Muscle of back (tissue), 11 donors: ENCODE measurements around the gene BAIAP2L1. TPM values are rescaled to one million over a fixed set of nuclear protein-coding genes. Genes with fewer than 3 reads are reported as not detected.
"Not testable (repeated sequence)": the region's sequence is repeated elsewhere in the genome, so short reads cannot be mapped to it uniquely, and the experiment has no call there.

Experiments used
- DNase-seq, 3 donors: peaks; one replicate each; pipeline versions ENCODE4 v3.0.0 to v3.0.0-alpha.2; 2013
- polyA plus RNA-seq, 10 donors: library from polyadenylated mRNA; unstranded; fragments of 120-200 nt; gene quantifications; one replicate each; pipeline ENCODE4 v1.2.1, GENCODE V29; 2013; ENCODE audit not compliant: insufficient read length in 10 of 10

Gene BAIAP2L1
- polyA plus RNA-seq, 10 donors, result 3.7 to 7.8 (median 6.0) TPM

DNA sequence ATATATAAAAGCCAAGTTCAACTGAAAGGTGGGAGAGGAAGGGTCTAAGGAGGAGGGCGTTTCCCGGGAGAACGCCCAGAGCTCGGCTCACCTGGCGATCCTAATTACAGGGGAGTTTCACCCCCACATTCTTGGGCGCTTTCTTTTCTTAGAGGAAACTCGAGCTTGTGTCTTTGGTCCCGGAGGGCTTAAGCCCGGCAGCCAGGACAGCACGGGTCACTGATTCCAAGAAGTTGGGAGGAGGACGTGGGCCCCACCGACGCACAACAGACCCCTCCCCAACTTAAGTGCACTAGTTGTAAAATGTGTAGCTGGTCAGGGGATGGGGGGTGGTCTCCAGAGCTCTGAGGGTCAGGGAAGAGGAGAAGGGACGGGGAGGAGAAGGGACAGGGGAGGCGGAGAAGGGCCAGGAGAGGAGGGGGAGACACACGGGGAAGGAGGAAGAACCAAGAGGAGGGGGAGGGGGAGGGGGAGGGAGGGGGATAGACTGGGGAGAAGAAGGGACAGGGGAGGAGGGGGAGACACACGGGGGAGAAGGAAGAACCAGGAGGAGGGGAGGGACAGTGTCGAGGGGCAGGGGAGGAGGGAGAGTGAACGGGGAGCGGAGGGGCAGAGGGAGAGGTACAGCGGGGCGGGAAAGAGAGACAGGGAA lies 874 bp downstream of the BAIAP2L1 start:
- peak in 1 of 3 donors; percentile 17 for DNase-seq

DNA sequence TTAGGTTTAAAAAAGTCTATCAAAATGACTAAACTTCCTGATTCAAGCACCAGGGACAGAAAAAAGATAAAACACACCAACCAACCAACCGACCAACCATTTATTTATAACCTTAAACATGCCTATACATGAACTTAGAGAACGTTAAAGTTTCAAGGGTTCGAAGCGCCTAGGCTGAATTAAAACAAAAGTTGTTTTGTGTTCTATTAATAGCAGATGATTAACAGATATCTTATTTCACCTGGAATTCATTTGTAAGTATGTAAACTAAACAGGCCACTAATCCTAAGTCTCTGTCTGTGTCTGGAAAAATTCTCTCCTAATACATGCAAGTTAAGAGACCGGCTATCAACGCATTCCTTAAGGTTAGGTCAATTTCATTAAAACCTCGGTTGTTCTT lies 1.4 kb downstream of the BAIAP2L1 start:
- DNase-seq, result peak in 1 of 3 donors; percentile 8

GRCh38 chr7:98398567-98399372 lies 2.1 kb downstream of the BAIAP2L1 start:
- DNase-seq, result peak in 1 of 3 donors; percentile 8

GRCh38 chr7:98396768-98397167 lies 4.1 kb downstream of the BAIAP2L1 start:
- DNase-seq, result no peak

- no peak for DNase-seq
Observed at GRCh38 chr7:98395951-98396350, 4.9 kb downstream of the BAIAP2L1 start.

GRCh38 chr7:98395481-98395880 lies 5.4 kb downstream of the BAIAP2L1 start:
- DNase-seq, result no peak

DNA sequence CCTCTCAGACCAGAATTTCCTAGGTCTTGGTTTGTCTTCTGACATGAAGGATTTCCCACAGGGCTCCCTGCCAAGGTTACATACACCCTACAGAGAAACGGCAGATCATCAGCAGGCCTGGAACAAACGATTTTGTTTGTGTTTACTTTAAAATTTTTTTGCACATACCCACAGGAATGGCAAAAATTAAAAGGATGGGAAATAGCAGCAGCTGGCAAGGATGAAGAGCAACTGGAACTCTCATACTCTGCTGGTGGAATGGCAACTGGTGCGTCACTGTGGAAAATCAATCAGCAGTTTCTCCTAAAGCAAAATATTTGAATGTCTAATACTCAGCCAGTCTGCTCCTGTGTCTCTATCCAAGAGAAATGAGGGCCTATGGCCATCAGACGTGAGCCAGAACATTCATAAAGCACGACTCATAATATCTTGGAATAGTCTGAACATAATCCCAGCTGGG lies 6.5 kb downstream of the BAIAP2L1 start:
- peak; percentile 22 to 65 (median 44) for DNase-seq

DNA sequence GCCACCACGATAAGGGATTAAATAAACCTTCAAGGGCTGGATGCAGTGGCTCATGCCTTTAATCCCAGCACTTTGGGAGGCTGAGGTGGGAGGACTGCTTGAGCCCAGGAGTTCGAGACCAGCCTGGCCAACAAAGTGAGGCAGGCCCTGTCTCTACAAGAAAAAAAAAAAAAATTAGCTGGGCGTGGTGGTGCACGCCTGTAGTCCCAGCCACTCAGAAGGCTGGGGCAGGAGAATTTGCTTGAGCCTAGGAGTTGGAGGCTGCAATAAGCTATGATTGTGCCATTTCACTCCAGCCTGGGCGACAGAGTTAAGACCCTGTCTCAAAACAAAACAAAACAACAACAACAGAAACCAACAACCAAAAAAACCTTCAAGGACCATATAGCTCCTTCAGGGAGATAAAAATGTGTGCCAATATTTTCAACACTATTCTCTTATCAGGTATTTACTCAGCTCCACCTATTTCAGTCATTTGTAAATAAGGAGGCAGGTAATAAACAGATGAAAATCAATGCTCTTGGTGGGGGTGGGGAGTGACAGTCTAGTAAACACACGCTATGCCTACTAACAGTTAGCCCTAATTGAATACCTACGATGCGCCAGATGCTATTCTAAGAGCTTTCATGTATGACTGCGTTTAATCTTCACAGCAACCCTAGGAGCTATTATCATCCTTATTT lies 13.2 kb downstream of the BAIAP2L1 start:
- no peak for DNase-seq

DNA sequence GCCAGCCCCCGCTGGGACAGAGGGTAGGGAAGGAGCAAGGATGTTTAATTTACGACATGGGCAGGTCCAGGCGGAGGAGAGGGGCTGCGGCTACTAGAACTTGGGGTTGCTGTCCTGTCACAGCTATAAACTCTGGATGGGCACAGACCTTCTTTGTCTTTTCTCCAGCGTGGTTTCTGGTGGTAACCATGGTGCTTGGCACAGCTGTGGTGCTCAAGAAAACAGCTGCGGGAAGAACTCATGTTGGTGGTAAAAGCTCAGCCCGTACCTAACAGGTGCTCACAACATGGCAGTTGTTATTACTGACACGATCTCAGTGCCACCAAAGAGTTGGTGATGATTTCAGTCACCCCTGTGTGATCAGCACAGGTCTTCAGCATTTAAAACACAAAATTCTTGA lies 13.8 kb downstream of the BAIAP2L1 start:
- DNase-seq, result peak in 1 of 3 donors; percentile 37

GRCh38 chr7:98385532-98385931 lies 15.4 kb downstream of the BAIAP2L1 start:
- DNase-seq, result not testable (repeated sequence)

DNA sequence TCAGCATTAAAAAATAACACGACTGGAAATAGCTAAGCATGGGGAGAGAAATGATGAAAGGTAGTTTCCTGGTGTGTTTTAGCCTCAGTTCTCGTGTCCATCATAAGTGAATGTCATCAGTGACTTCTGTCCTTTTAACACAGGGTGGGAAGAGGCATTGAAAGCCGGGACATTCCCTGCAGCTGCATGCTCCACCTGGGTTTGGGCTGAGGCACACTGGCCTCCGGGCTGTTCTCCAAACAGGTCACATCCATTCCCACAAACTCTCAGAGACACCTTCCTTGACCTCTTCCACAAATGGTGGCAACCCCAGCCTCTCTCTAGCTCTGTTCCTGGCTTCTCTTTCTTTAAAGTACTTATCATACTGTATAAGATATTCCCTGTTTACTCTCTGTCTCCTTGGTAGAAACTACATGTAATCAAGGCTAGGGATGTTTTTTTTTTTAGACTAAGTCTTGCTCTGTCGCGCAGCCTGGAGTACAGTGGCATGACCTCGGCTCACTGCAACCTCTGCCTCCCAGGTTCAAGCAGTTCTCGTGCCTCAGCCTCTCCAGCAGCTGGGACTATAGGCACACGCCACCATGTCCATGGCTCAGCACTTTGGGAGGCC lies 22.6 kb downstream of the BAIAP2L1 start:
- DNase-seq, result no peak

GRCh38 chr7:98376711-98377110 lies 24.2 kb downstream of the BAIAP2L1 start:
- DNase-seq, result no peak

DNA sequence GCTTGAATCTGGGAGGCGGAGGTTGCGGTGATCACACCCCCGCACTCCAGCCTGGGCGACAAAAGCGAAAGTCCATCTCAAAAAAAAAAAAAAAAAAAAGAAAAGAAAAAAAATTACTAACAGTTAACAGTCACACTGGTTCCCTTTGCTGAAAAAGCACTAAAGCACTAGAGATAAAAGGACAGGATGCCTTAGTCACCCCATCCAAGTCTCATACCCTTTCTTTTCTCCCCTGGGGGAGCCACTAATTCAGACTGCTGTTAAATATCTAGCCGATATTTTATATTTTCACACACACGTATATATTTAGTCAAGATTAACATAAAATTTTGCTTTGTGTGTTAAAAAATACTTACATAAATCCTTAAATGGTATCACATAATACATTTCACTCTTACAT lies 25.2 kb downstream of the BAIAP2L1 start:
- DNase-seq, result no peak

GRCh38 chr7:98374285-98374680 lies 26.6 kb downstream of the BAIAP2L1 start:
- DNase-seq, result no peak

DNA sequence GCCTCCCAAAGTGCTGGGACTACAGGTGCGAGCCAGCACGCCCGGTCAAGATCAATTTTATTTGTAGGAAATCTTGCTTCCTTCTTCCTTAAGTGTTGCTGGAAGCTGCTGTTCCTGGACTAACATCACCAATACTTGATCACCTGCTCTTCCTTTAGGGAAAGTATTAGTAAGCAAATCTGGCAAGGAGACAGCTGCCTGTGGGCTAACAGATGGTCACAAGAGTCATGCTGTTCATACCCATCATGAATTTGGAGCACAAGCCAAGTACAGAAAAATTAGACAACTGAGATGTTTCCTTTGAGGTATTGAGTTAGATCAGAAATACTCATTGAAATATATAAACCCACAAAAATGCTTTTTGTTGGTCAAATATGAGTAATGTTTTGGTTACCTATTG lies 27.9 kb downstream of the BAIAP2L1 start:
- DNase-seq, result peak in 1 of 3 donors; percentile 33

- DNase-seq, result no peak
Observed at GRCh38 chr7:98369726-98370125, 31.2 kb downstream of the BAIAP2L1 start.

GRCh38 chr7:98368716-98369115 lies 32.2 kb downstream of the BAIAP2L1 start:
- DNase-seq, result no peak

GRCh38 chr7:98366562-98366938 lies 34.3 kb downstream of the BAIAP2L1 start:
- DNase-seq, result no peak

- peak in 1 of 3 donors; percentile 23 for DNase-seq
Observed at GRCh38 chr7:98365863-98366561, 34.9 kb downstream of the BAIAP2L1 start.

DNA sequence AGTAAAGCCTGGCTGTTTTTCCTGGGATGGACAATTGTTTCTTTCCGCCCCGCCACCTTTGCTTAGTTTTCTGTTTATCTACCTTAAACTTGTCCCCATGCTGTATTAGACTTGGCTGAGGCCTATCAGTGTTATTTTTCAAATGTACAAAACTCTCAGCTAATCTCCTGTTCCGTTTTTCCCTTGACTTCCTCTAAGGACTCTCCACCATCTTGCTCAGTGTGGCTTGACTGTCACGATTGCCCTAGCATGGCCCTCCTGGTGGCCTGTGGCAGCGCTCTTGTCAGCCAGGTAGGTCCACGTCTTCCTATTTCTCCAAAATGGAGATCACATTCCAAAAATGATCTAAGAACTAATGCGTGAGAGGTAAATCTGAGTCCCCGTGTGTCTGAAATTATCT lies 36.7 kb downstream of the BAIAP2L1 start:
- no peak for DNase-seq

GRCh38 chr7:98362517-98362916 lies 38.4 kb downstream of the BAIAP2L1 start:
- no peak for DNase-seq
